Right lobe of liver (tissue), 6 donors: ENCODE results near the gene SRRM5. TPM values are rescaled to one million over a fixed set of nuclear protein-coding genes. Genes with fewer than 3 reads are reported as not detected.
"Not testable (repeated sequence)": the region's sequence is repeated elsewhere in the genome, so short reads cannot be mapped to it uniquely, and the experiment has no call there.

ENCODE experiments used
- ATAC-seq, 4 donors: fragments of 200-7000 bp; cut with Tn5 transposase; one replicate each; pipeline ENCODE4 v1.9.1; 2020; ENCODE audit warnings: mild to moderate bottlenecking in 4 of 4, moderate library complexity in 4 of 4
- DNase-seq, 3 donors: peaks; one replicate each; pipeline ENCODE4 v3.0.0-alpha.2; 2020
- H3K27ac ChIP-seq, 3 donors: fragments of 200-600 bp; one replicate each; pipeline ENCODE4 v1.8.0; 2022
- H3K27me3 ChIP-seq, 2 donors: fragments of 200-600 bp; one replicate each; pipeline ENCODE4 v1.8.0; 2022
- H3K36me3 ChIP-seq, 4 donors: fragments of 200-600 bp; sonication (generic) in 1 of 4; one replicate each; pipeline versions ENCODE4 v1.5.1 to v1.8.0; 2017 to 2022; ENCODE audit warnings: control low read depth in 1 of 4
- H3K4me1 ChIP-seq, 4 donors: fragments of 200-600 bp; sonication (generic) in 1 of 4; one replicate each; pipeline versions ENCODE4 v1.5.1 to v1.8.0; 2017 to 2022; ENCODE audit warnings: control low read depth in 1 of 4
- H3K4me3 ChIP-seq, 3 donors: fragments of 200-600 bp; one replicate each; pipeline ENCODE4 v1.8.0; 2022
- H3K9me3 ChIP-seq, 4 donors: fragments of 200-600 bp; sonication (generic) in 1 of 4; one replicate each; pipeline versions ENCODE4 v1.5.1 to v1.8.0; 2017 to 2022; ENCODE audit warnings: control low read depth in 1 of 4
- CTCF ChIP-seq, 4 donors: fragments of 200-600 bp in 3 of 4; fragments of 450-650 bp in 1 of 4; IDR thresholded peaks; one replicate each; pipeline versions ENCODE4 v1.5.1 to v1.8.0; 2016 to 2022; ENCODE audit warnings: antibody characterized with exemption in 4 of 4, mild to moderate bottlenecking in 2 of 4
- POLR2A ChIP-seq: fragments of 450-650 bp; IDR thresholded peaks from one replicate; pipeline ENCODE4 v1.6.1; 2017; ENCODE audit warnings: antibody characterized with exemption, mild to moderate bottlenecking
- WGBS: methylation state at CpG from one replicate; pipeline ENCODE4 v1.1.6; 2018; ENCODE audit warnings: low coverage, low lambda C conversion rate; ENCODE audit not compliant: insufficient coverage; ENCODE audit errors: missing lambda C conversion rate; 5-methylcytosine and 5-hydroxymethylcytosine counted together
- intact Hi-C, 2 donors: fragments of 100-400 bp; cut with DNase I; formaldehyde crosslinking; loops; one replicate each; pipeline versions ENCODE4 v1.11.2 to v1.14.1; 2022
- total RNA-seq, 6 experiments: library from RNA; depleted of rRNA in 2 of 6; stranded (reverse); fragments of >200 nt in 2 of 6; fragmentation: NEBNext Ultra II Directional in 3 of 6; extraction: Animal tissue kit (Norgen Biotek cat#: 25700) in 3 of 6; gene quantifications; one replicate each; pipeline versions ENCODE4 v1.1.0 to v1.2.4, GENCODE V29; 2016 to 2023
- donor health status: DM: no; HTN: yes; CAD: no.
- donor health status: DM: no; HTN: no; CAD: no.
- donor health status: DM: no; HTN: no; CAD: no.
- donor health status: DM: no; HTN: yes; CAD: no.
- donor health status: DM: no; HTN: yes; CAD: no.

SRRM5 gene
- total RNA-seq, 6 experiments from 2014 or later: 0.09 to 0.37 (median 0.18) TPM; not detected in 1

GRCh38 chr19:43631491-43631890 is 19.6 kb downstream of the SRRM5 start:
- no peaks in the 10 kb centered on the region for H3K9me3 ChIP-seq
- intact Hi-C loops: no loop called here
- DNase-seq (no peak), ATAC-seq (no peak)
- TF ChIP-seq CTCF (IDR thresholded peaks at IDR 0.05): no peak
- H3K4me3 ChIP-seq: no peak overlapping the region
- H3K36me3 ChIP-seq: no peaks in the 10 kb centered on the region
- no peaks in the 10 kb centered on the region for H3K27me3 ChIP-seq
- H3K4me1 ChIP-seq: no peaks in the 10 kb centered on the region
- 90% methylated on average over 4 of the region's 5 CpGs for WGBS
- no peak overlapping the region for H3K27ac ChIP-seq

GRCh38 chr19:43633520-43633919 is 21.6 kb downstream of the SRRM5 start:
- DNase-seq (no peak), ATAC-seq (no peak)
- no peak for TF ChIP-seq CTCF (IDR thresholded peaks at IDR 0.05)
- TF ChIP-seq POLR2A: no peak
- intact Hi-C loops: no loop called here
- Histone ChIP-seq H3K27me3 (no peaks in the 10 kb centered on the region), H3K9me3 (no peaks in the 10 kb centered on the region), H3K4me1 (no peaks in the 10 kb centered on the region), H3K27ac (no peak overlapping the region), H3K4me3 (no peak overlapping the region), H3K36me3 (no peaks in the 10 kb centered on the region)
- WGBS: 76% methylated on average over 2 of the region's 4 CpGs

- Histone ChIP-seq H3K27me3 (no peaks in the 10 kb centered on the region), H3K4me3 (no peak overlapping the region), H3K4me1 (no peaks in the 10 kb centered on the region), H3K9me3 (no peaks in the 10 kb centered on the region), H3K27ac (no peak overlapping the region), H3K36me3 (no peaks in the 10 kb centered on the region)
- intact Hi-C loops: no loop called here
- WGBS: 81% methylated on average over 3 of the region's 5 CpGs
- ATAC-seq: no peak
- DNase-seq: no peak
- TF ChIP-seq POLR2A (no peak), CTCF (IDR thresholded peaks at IDR 0.05) (no peak)
Observed at GRCh38 chr19:43634068-43634467, 22.2 kb downstream of the SRRM5 start.

GRCh38 chr19:43634506-43634871 is 22.6 kb downstream of the SRRM5 start:
- Histone ChIP-seq H3K9me3 (no peaks in the 10 kb centered on the region), H3K36me3 (no peaks in the 10 kb centered on the region), H3K4me1 (no peaks in the 10 kb centered on the region), H3K4me3 (no peak overlapping the region), H3K27me3 (no peaks in the 10 kb centered on the region), H3K27ac (no peak overlapping the region)
- intact Hi-C loops: no loop called here
- ATAC-seq: no peak
- 13% methylated on average over 2 of the region's 5 CpGs for WGBS
- TF ChIP-seq CTCF (IDR thresholded peaks at IDR 0.05) (no peak), POLR2A (no peak)
- no peak for DNase-seq

GRCh38 chr19:43634872-43635560 is 23.1 kb downstream of the SRRM5 start:
- Histone ChIP-seq H3K9me3 (no peaks in the 10 kb centered on the region), H3K27ac (no peak overlapping the region), H3K4me3 (no peak overlapping the region), H3K27me3 (no peaks in the 10 kb centered on the region), H3K4me1 (no peaks in the 10 kb centered on the region), H3K36me3 (no peaks in the 10 kb centered on the region)
- intact Hi-C loops: no loop called here
- 20% methylated on average over 10 of the region's 17 CpGs for WGBS
- TF ChIP-seq POLR2A (no peak), CTCF (IDR thresholded peaks at IDR 0.05) (no peak)
- ATAC-seq (no peak), DNase-seq (no peak)

- not testable (repeated sequence) for H3K27me3 ChIP-seq
Observed at GRCh38 chr19:43635561-43635940, 23.7 kb downstream of the SRRM5 start.

More at GRCh38 chr19:43635561-43635940, 23.7 kb downstream of the SRRM5 start:
- intact Hi-C loops, H3K9me3 ChIP-seq, H3K4me3 ChIP-seq, H3K36me3 ChIP-seq, ATAC-seq, H3K4me1 ChIP-seq, H3K27ac ChIP-seq, DNase-seq: not testable (repeated sequence)
- 33% methylated on average over 2 of the region's 2 CpGs for WGBS
